Tibial artery (tissue), 4 donors: ENCODE data around the gene WIF1.

Source experiments
- DNase-seq, 2 donors: peaks; one replicate each; pipeline ENCODE4 v3.0.0-alpha.2; 2019
- H3K27ac ChIP-seq, 2 donors: fragments of 200-600 bp; sonication (generic) in 1 of 2; 1 replicate in 1 of 2; 2 replicates in 1 of 2; pipeline ENCODE4 v1.5.1; 2018 to 2019; ENCODE audit warnings: mild to moderate bottlenecking in 1 of 2
- H3K27me3 ChIP-seq, 2 donors: fragments of 200-600 bp; sonication (generic) in 1 of 2; one replicate each; pipeline versions ENCODE4 v1.5.1 to v1.6.0; 2016 to 2019
- H3K36me3 ChIP-seq, 3 donors: fragments of 200-600 bp; sonication (generic) in 2 of 3; one replicate each; pipeline ENCODE4 v1.5.1; 2016 to 2019; ENCODE audit warnings: mild to moderate bottlenecking in 2 of 3
- H3K4me1 ChIP-seq, 4 donors: fragments of 200-600 bp; sonication (generic) in 2 of 4; 1 replicate in 3 of 4; 2 replicates in 1 of 4; pipeline ENCODE4 v1.5.1; 2016 to 2019
- H3K4me3 ChIP-seq, 2 donors: fragments of 200-600 bp; sonication (generic) in 1 of 2; 1 replicate in 1 of 2; 2 replicates in 1 of 2; pipeline ENCODE4 v1.5.1; 2018 to 2019; ENCODE audit warnings: mild to moderate bottlenecking in 2 of 2
- H3K9me3 ChIP-seq, 3 donors: fragments of 200-600 bp; sonication (generic) in 1 of 3; one replicate each; pipeline ENCODE4 v1.5.1; 2016 to 2019
- intact Hi-C: fragments of 100-400 bp; cut with DNase I; formaldehyde crosslinking; loops from one replicate; pipeline ENCODE4 v1.15.0; 2023; ENCODE audit warnings: low total_unique reads
- TF ChIP-seq, protein P1 (sequence below), 2 experiments: fragments of 200-600 bp in 1 of 2; fragments of 450-650 bp in 1 of 2; IDR thresholded peaks; one replicate each; pipeline ENCODE4 v1.5.1; 2017 to 2019; ENCODE audit warnings: antibody characterized with exemption in 2 of 2, mild to moderate bottlenecking in 1 of 2, moderate library complexity in 1 of 2

The WIF1 gene

DNA sequence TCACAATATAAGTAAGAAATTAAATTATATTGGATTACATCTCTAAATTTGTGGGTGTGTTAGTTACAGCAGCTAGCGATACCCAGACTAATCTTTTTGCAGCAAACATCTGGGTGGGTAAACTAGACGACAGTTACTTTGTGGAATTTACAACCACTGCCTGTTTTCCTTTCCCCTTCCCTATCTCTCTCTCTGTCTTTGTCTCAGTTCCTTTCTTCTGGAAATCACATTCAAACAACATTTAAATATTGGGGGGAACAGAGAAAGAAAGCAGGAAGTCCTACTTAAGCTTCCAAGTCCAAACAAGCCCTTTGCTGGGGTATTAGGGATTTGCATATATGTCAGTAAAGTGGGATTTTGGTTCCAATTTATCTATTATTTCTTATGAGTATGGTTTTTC lies 97.6 kb downstream of the WIF1 start:
- Histone ChIP-seq H3K4me1 (no peaks in the 10 kb centered on the region), H3K9me3 (peaks cover 0 to 9% (median 0%) of the 10 kb centered on the region in 3 donors), H3K4me3 (no peak overlapping the region), H3K27ac (no peak overlapping the region), H3K27me3 (no peaks in the 10 kb centered on the region), H3K36me3 (no peaks in the 10 kb centered on the region)
- intact Hi-C loops = no loop called here
- no peak for DNase-seq
- TF ChIP-seq, protein P1, sequence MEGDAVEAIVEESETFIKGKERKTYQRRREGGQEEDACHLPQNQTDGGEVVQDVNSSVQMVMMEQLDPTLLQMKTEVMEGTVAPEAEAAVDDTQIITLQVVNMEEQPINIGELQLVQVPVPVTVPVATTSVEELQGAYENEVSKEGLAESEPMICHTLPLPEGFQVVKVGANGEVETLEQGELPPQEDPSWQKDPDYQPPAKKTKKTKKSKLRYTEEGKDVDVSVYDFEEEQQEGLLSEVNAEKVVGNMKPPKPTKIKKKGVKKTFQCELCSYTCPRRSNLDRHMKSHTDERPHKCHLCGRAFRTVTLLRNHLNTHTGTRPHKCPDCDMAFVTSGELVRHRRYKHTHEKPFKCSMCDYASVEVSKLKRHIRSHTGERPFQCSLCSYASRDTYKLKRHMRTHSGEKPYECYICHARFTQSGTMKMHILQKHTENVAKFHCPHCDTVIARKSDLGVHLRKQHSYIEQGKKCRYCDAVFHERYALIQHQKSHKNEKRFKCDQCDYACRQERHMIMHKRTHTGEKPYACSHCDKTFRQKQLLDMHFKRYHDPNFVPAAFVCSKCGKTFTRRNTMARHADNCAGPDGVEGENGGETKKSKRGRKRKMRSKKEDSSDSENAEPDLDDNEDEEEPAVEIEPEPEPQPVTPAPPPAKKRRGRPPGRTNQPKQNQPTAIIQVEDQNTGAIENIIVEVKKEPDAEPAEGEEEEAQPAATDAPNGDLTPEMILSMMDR (IDR thresholded peaks at IDR 0.05) = no peak

DNA sequence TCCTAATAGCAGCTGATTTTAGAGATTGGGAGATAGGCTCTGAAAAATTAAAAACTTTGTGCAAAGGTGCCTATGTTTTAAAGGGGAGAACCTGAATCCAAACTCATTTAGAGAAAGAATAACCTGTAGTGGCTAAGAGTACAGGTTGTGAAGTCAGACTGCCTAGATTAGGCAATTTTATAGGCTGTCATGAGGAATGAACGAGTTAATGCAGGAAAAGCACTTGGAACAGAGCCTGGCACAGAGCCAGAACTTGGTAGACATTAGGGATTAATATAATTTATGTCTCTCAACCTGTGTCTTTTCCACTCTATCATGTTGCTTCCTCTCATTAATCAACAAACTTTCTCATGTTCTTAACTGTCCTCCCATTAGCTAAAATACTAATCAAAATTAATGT lies 98.1 kb downstream of the WIF1 start:
- TF ChIP-seq, protein P1 (IDR thresholded peaks at IDR 0.05) = no peak
- Histone ChIP-seq H3K9me3 (peaks cover 0 to 9% (median 0%) of the 10 kb centered on the region in 3 donors), H3K4me1 (no peaks in the 10 kb centered on the region), H3K4me3 (no peak overlapping the region), H3K36me3 (no peaks in the 10 kb centered on the region), H3K27me3 (no peaks in the 10 kb centered on the region), H3K27ac (no peak overlapping the region)
- no peak for DNase-seq
- intact Hi-C loops = no loop called here

DNA sequence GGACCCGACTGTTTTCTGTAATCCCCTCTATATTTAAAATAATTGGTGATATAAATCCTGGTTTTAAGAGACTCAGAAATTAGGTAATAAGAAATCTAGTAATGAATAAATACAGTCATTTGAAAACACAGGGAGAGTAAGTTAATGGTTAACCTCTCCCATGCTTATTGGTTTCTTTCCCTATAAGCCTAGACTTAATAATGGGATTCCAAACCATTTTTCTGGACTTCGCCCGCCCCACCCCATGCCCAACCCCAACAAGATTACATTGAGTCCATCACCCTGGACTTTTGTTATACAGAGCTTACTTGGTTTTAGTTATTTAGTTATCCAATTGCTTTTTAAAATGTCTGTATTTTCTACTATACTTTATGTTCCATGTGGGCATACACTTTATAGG lies 98.7 kb downstream of the WIF1 start:
- intact Hi-C loops = no loop called here
- DNase-seq = no peak
- Histone ChIP-seq H3K36me3 (no peaks in the 10 kb centered on the region), H3K27me3 (no peaks in the 10 kb centered on the region), H3K27ac (no peak overlapping the region), H3K4me1 (no peaks in the 10 kb centered on the region), H3K9me3 (peaks cover 0 to 6% (median 0%) of the 10 kb centered on the region in 3 donors), H3K4me3 (no peak overlapping the region)
- TF ChIP-seq, protein P1 (IDR thresholded peaks at IDR 0.05) = no peak

DNA sequence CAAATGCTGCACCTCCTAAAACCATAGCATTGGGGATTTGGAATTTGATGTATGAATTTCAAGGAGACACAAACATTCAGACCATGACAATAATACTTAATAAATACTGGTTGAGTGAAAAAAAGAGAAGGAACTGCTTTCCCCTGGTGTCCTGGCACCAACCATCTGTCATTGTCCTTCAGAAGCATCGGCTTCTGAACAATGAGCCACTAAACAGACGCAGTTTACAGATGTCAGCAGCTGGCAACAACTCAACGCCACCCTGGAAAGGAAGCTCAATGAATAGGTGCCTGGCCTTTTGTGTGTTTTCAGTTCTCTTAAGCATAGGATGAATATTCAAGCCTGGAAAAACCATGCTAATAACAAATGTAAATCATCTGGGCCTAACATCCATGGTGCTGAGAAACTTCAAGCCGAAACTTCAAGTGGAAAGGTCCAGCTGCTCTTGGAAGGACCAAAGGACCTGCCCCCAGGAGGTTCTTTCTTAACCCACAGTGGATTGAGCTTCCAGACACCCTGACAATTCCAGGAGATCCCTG lies 101.3 kb downstream of the WIF1 start:
- no peak for DNase-seq

DNA sequence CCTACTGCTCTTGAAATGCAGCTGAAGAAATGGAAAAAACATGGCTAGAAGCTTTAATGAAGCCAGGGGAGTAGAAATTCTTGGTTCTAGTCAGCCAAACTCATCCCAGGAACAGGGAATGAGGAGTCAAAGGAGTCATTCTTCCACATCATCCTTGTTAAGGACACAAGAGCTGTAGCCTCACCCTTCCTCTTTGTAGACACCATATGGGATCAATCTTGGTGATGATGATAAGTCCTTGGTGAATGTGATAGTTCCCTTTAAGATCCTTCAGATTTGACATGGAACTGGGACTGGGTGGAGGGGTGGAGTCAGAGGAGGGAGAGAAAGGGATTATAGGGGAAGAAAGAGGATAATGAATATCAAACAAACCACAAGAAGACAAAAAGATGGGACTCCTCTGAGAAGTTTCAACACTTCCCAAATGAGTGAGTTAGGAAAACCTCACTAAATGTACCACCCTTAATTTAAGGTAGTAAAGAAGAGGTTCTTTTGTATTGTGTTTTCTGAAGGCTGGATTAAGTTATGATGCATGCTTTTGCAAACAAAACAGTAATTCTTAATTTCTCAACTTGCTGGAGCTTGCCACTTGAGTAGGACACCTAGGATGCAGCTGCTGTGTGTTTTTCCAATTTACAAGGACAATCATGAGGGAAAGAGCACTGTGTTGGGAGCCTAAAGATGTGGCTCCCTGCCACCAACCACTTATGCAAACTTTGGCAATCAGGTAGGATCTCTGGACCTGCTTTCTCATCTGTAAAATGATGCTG lies 104.0 kb downstream of the WIF1 start:
- no peaks in the 10 kb centered on the region for H3K9me3 ChIP-seq
- no peak overlapping the region for H3K27ac ChIP-seq
- H3K36me3 ChIP-seq = no peaks in the 10 kb centered on the region
- H3K27me3 ChIP-seq = no peaks in the 10 kb centered on the region
- DNase-seq = no peak
- intact Hi-C loops = no loop called here
- H3K4me1 ChIP-seq = no peaks in the 10 kb centered on the region
- no peak overlapping the region for H3K4me3 ChIP-seq
- TF ChIP-seq, protein P1 (IDR thresholded peaks at IDR 0.05) = no peak

More for the DNA sequence above, 101.3 kb downstream of the WIF1 start:
- intact Hi-C loops = no loop called here
- Histone ChIP-seq H3K9me3 (no peaks in the 10 kb centered on the region), H3K27me3 (no peaks in the 10 kb centered on the region), H3K36me3 (no peaks in the 10 kb centered on the region), H3K27ac (no peak overlapping the region), H3K4me1 (no peaks in the 10 kb centered on the region), H3K4me3 (no peak overlapping the region)
- TF ChIP-seq, protein P1 (IDR thresholded peaks at IDR 0.05) = no peak
